OCI-M2 (cell line): ENCODE results near the gene LIMS3.
"Not testable (repeated sequence)": the region's sequence is repeated elsewhere in the genome, so short reads cannot be mapped to it uniquely, and the experiment has no call there.

Experiments used
- DNase-seq: peaks from one replicate; lab custom pipeline; 2025; ENCODE audit not compliant: unreplicated experiment; lab: John Stamatoyannopoulos, UW

Gene LIMS3

GRCh38 chr2:109924481-109924880, 26.0 kb downstream of the LIMS3 start:
- DNase-seq: not testable (repeated sequence)

- not testable (repeated sequence) for DNase-seq
Measured at GRCh38 chr2:109927803-109928202, 29.3 kb downstream of the LIMS3 start.

GRCh38 chr2:109929222-109929621, 30.7 kb downstream of the LIMS3 start:
- DNase-seq: not testable (repeated sequence)

- not testable (repeated sequence) for DNase-seq
Measured at GRCh38 chr2:109936534-109936933, 38.0 kb downstream of the LIMS3 start.

GRCh38 chr2:109945362-109945761, 46.9 kb downstream of the LIMS3 start:
- DNase-seq: not testable (repeated sequence)

- DNase-seq: not testable (repeated sequence)
Measured at GRCh38 chr2:109947262-109947958, 48.9 kb downstream of the LIMS3 start.

- not testable (repeated sequence) for DNase-seq
Measured at GRCh38 chr2:109947959-109948520, 49.6 kb downstream of the LIMS3 start.

- not testable (repeated sequence) for DNase-seq
Measured at GRCh38 chr2:109950146-109950843, 51.8 kb downstream of the LIMS3 start.

GRCh38 chr2:109963942-109964341, 65.5 kb downstream of the LIMS3 start:
- not testable (repeated sequence) for DNase-seq

- DNase-seq: not testable (repeated sequence)
Measured at GRCh38 chr2:109965482-109965881, 67.0 kb downstream of the LIMS3 start.

GRCh38 chr2:109966107-109966736, 67.7 kb downstream of the LIMS3 start:
- not testable (repeated sequence) for DNase-seq

- DNase-seq: not testable (repeated sequence)
Measured at GRCh38 chr2:109966858-109967257, 68.4 kb downstream of the LIMS3 start.

- not testable (repeated sequence) for DNase-seq
Measured at GRCh38 chr2:109969864-109970263, 71.4 kb downstream of the LIMS3 start.

GRCh38 chr2:109971710-109972109, 73.2 kb downstream of the LIMS3 start:
- not testable (repeated sequence) for DNase-seq
